Esophagus squamous epithelium (tissue), 4 donors: ENCODE data around the gene UGT1A4.

Experiments
- CTCF ChIP-seq, 6 experiments: fragments of 450-650 bp in 4 of 6; fragments of 200-600 bp in 2 of 6; sonication (generic) in 2 of 6; IDR thresholded peaks; one replicate each; pipeline ENCODE4 v1.5.1; 2016 to 2019; ENCODE audit warnings: antibody characterized with exemption in 6 of 6, mild to moderate bottlenecking in 4 of 6, moderate library complexity in 4 of 6
- POLR2A ChIP-seq, 4 donors: fragments of 450-650 bp; IDR thresholded peaks; one replicate each; pipeline ENCODE4 v1.6.1; 2017; ENCODE audit warnings: antibody characterized with exemption in 4 of 4, mild to moderate bottlenecking in 4 of 4, moderate library complexity in 3 of 4

GRCh38 chr2:233764761-233765160 lies 46.2 kb downstream of the UGT1A4 start:
- TF ChIP-seq CTCF (IDR thresholded peaks at IDR 0.05) (no peak), POLR2A (IDR thresholded peaks at IDR 0.05) (no peak)
